ENCODE data around the gene GNB1L.

The GNB1L gene

GRCh38 chr22:19738664-19739447 lies 115.8 kb downstream of the GNB1L start:
- no peak for DNase-seq (ENCODE audit: low read depth in 2 of 2, low spot score in 1 of 2)

GRCh38 chr22:19737846-19738663 lies 116.6 kb downstream of the GNB1L start:
- DNase-seq (ENCODE audit: low read depth in 2 of 2, low spot score in 1 of 2): no peak

DNA sequence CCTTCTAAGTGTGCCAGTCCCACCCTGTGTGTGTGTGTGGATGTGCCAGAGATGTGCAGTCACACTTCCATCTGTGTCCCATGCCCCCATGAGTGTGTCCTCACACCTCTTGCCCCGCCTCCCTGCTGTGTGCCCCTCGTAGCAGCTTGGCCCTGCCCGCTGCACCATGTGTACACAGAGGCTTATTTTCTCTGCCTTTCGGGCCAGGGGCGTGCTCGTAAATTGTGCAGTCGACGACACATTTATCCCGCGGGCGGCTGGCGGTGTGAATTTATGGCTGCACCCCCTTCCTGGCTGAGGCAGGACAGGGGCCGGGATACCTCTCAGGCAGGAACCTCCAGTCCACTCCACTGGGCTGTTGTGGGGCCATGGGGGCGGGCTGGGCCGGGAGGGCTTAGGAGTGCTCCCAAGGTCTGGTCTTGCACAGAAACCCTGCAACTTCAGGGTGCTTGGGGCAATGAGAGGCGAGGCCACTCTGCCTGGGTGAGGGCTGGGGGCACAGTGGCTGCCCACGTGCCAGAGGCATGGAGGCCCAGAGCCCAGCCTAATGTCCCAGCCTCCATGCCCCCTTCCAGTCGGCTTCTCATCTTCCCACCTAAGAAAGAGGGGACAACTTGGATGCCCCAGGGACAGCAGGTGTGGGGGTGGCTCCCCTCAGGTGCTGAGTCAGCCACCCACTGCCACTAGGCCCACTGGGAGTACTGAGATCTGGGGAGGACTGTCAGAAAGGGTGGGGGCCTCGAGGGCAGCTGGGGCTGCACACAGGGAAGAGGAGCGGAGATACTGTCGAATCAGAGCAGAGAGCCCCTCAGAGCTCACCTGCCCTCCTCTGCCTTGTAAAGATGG lies 118.8 kb downstream of the GNB1L start:
- no peak for DNase-seq (ENCODE audit: low read depth in 2 of 2, low spot score in 1 of 2)

DNA sequence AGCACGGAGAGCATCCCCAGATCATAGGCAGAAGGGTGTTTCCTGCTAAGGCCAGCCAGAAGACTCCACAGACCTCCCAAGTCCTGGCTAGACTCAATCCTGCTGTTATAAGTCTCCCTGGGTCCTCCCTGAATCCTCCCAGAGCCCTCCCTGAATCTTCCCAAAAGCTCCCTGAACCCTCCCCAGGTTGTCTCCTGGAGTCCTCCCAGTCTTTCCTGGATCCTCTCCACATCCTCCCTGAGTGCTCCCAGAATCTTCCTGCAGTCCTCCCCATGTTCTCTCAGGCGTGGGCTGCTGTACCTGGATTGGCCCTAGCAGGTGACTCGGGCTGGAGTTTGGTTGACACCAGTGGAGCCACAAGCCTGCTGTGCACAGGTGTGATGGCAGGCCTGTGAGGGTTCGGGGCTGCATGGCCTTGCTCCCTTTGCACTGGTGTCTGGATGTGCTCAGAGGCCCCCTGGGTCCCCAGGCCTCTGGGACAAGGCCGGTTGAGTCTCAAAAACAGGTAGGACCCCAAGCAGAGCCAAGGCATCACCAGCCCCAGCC lies 119.8 kb downstream of the GNB1L start:
- DNase-seq (ENCODE audit: low read depth in 2 of 2, low spot score in 1 of 2): no peak

GRCh38 chr22:19734163-19734562 lies 120.5 kb downstream of the GNB1L start:
- DNase-seq (ENCODE audit: low read depth in 2 of 2, low spot score in 1 of 2): no peak

DNA sequence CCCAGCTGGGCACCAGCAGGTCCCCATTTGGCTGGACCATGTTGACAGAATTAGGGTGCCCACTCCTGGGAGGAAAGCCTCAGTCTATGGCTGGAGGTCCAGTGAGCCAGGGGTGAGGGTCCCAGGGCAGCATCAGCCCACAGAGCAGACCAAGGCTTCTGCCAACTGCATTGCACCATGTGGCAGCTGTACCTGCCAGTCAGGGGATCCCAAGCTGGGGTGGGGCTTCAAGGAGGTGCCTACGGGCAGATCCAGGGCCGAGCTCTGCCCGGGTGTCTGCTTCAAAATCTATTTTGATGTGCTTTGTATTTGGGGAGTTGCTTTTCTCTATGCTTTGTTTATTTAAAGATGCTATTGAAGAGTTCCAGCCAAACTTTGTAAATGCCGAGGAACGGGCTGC lies 120.9 kb downstream of the GNB1L start:
- no peak for DNase-seq (ENCODE audit: low read depth in 2 of 2, low spot score in 1 of 2)

Data from stimulated activated CD8-positive, alpha-beta memory T cell treated with anti-CD3 and anti-CD28 coated beads, Interleukin-4, amount 100 ng/mL, for 4 hours (primary cell).